ENCODE data around the gene TNPO3.

The TNPO3 gene

GRCh38 chr7:129054438-129055293 lies at the start of gene TNPO3:
TSS of gene TNPO3 (minus strand) at chr7:129055111. CDS start at chr7:129054770, 341 bp downstream.
- Histone ChIP-seq H3K9ac (ENCODE audit: low read length in 2 of 2) (peak within 1 kb of the TSS; percentile 80 to 100), H3K4me1 (ENCODE audit: control insufficient read depth, insufficient read depth, low read length) (peaks cover 18% of the 10 kb centered on the region), H3K4me3 (ENCODE audit: low read length in 2 of 2) (peak within 1 kb of the TSS; percentile 93 to 99), H3K9me3 (ENCODE audit: control insufficient read depth in 2 of 2, low read length in 2 of 2) (no peaks in the 10 kb centered on the region), H3K27me3 (ENCODE audit: control insufficient read depth in 1 of 2, insufficient read depth in 2 of 2, low read length in 2 of 2) (peaks cover 0 to 2% of the 10 kb centered on the region in 2 donors), H3K27ac (ENCODE audit: low read length) (peak within 1 kb of the TSS; percentile 98), H3K36me3 (ENCODE audit: control insufficient read depth in 2 of 2, insufficient read depth in 2 of 2, low read length in 2 of 2) (no peaks in the 10 kb centered on the region)

GRCh38 chr7:129103561-129104324 lies 48.8 kb upstream of the TNPO3 start:
- H3K27ac ChIP-seq (ENCODE audit: low read length): no peak overlapping the region
- H3K9me3 ChIP-seq (ENCODE audit: control insufficient read depth in 2 of 2, low read length in 2 of 2): no peaks in the 10 kb centered on the region
- no peaks in the 10 kb centered on the region for H3K27me3 ChIP-seq (ENCODE audit: control insufficient read depth in 1 of 2, insufficient read depth in 2 of 2, low read length in 2 of 2)
- H3K4me3 ChIP-seq (ENCODE audit: low read length in 2 of 2): no peak overlapping the region
- H3K4me1 ChIP-seq (ENCODE audit: control insufficient read depth, insufficient read depth, low read length): no peaks in the 10 kb centered on the region
- H3K36me3 ChIP-seq (ENCODE audit: control insufficient read depth in 2 of 2, insufficient read depth in 2 of 2, low read length in 2 of 2): no peaks in the 10 kb centered on the region
- H3K9ac ChIP-seq (ENCODE audit: low read length in 2 of 2): no peak overlapping the region

GRCh38 chr7:129101746-129102145 lies 46.8 kb upstream of the TNPO3 start:
- Histone ChIP-seq H3K36me3 (ENCODE audit: control insufficient read depth in 2 of 2, insufficient read depth in 2 of 2, low read length in 2 of 2) (no peaks in the 10 kb centered on the region), H3K27me3 (ENCODE audit: control insufficient read depth in 1 of 2, insufficient read depth in 2 of 2, low read length in 2 of 2) (no peaks in the 10 kb centered on the region), H3K4me1 (ENCODE audit: control insufficient read depth, insufficient read depth, low read length) (no peaks in the 10 kb centered on the region), H3K27ac (ENCODE audit: low read length) (no peak overlapping the region), H3K9me3 (ENCODE audit: control insufficient read depth in 2 of 2, low read length in 2 of 2) (no peaks in the 10 kb centered on the region), H3K9ac (ENCODE audit: low read length in 2 of 2) (no peak overlapping the region), H3K4me3 (ENCODE audit: low read length in 2 of 2) (no peak overlapping the region)

- Histone ChIP-seq H3K27ac (ENCODE audit: low read length) (no peak overlapping the region), H3K9me3 (ENCODE audit: control insufficient read depth in 2 of 2, low read length in 2 of 2) (no peaks in the 10 kb centered on the region), H3K27me3 (ENCODE audit: control insufficient read depth in 1 of 2, insufficient read depth in 2 of 2, low read length in 2 of 2) (peaks cover 0 to 3% of the 10 kb centered on the region in 2 donors), H3K36me3 (ENCODE audit: control insufficient read depth in 2 of 2, insufficient read depth in 2 of 2, low read length in 2 of 2) (no peaks in the 10 kb centered on the region), H3K4me3 (ENCODE audit: low read length in 2 of 2) (no peak overlapping the region), H3K4me1 (ENCODE audit: control insufficient read depth, insufficient read depth, low read length) (no peaks in the 10 kb centered on the region), H3K9ac (ENCODE audit: low read length in 2 of 2) (no peak overlapping the region)
Measured at GRCh38 chr7:129100827-129101166, 45.9 kb upstream of the TNPO3 start.

GRCh38 chr7:129098409-129099084 lies 43.6 kb upstream of the TNPO3 start:
- no peak overlapping the region for H3K27ac ChIP-seq (ENCODE audit: low read length)

GRCh38 chr7:129095258-129095657 lies 40.3 kb upstream of the TNPO3 start:
- Histone ChIP-seq H3K27ac (ENCODE audit: low read length) (no peak overlapping the region), H3K4me3 (ENCODE audit: low read length in 2 of 2) (no peak overlapping the region), H3K9me3 (ENCODE audit: control insufficient read depth in 2 of 2, low read length in 2 of 2) (no peaks in the 10 kb centered on the region), H3K27me3 (ENCODE audit: control insufficient read depth in 1 of 2, insufficient read depth in 2 of 2, low read length in 2 of 2) (peaks cover 0 to 3% of the 10 kb centered on the region in 2 donors), H3K4me1 (ENCODE audit: control insufficient read depth, insufficient read depth, low read length) (no peaks in the 10 kb centered on the region), H3K36me3 (ENCODE audit: control insufficient read depth in 2 of 2, insufficient read depth in 2 of 2, low read length in 2 of 2) (no peaks in the 10 kb centered on the region), H3K9ac (ENCODE audit: low read length in 2 of 2) (no peak overlapping the region)

More at GRCh38 chr7:129098409-129099084, 43.6 kb upstream of the TNPO3 start:
- H3K4me3 ChIP-seq (ENCODE audit: low read length in 2 of 2): no peak overlapping the region
- no peaks in the 10 kb centered on the region for H3K4me1 ChIP-seq (ENCODE audit: control insufficient read depth, insufficient read depth, low read length)
- H3K27me3 ChIP-seq (ENCODE audit: control insufficient read depth in 1 of 2, insufficient read depth in 2 of 2, low read length in 2 of 2): peaks cover 0 to 3% of the 10 kb centered on the region in 2 donors
- H3K9me3 ChIP-seq (ENCODE audit: control insufficient read depth in 2 of 2, low read length in 2 of 2): no peaks in the 10 kb centered on the region
- H3K36me3 ChIP-seq (ENCODE audit: control insufficient read depth in 2 of 2, insufficient read depth in 2 of 2, low read length in 2 of 2): no peaks in the 10 kb centered on the region
- H3K9ac ChIP-seq (ENCODE audit: low read length in 2 of 2): no peak overlapping the region

- Histone ChIP-seq H3K27me3 (ENCODE audit: control insufficient read depth in 1 of 2, insufficient read depth in 2 of 2, low read length in 2 of 2) (peaks cover 0 to 3% of the 10 kb centered on the region in 2 donors), H3K4me1 (ENCODE audit: control insufficient read depth, insufficient read depth, low read length) (peaks cover 5% of the 10 kb centered on the region), H3K4me3 (ENCODE audit: low read length in 2 of 2) (no peak overlapping the region), H3K36me3 (ENCODE audit: control insufficient read depth in 2 of 2, insufficient read depth in 2 of 2, low read length in 2 of 2) (no peaks in the 10 kb centered on the region), H3K9me3 (ENCODE audit: control insufficient read depth in 2 of 2, low read length in 2 of 2) (no peaks in the 10 kb centered on the region), H3K9ac (ENCODE audit: low read length in 2 of 2) (no peak overlapping the region), H3K27ac (ENCODE audit: low read length) (no peak overlapping the region)
Measured at GRCh38 chr7:129094501-129094900, 39.6 kb upstream of the TNPO3 start.

GRCh38 chr7:129093867-129094456 lies 39.1 kb upstream of the TNPO3 start:
- Histone ChIP-seq H3K27ac (ENCODE audit: low read length) (no peak overlapping the region), H3K27me3 (ENCODE audit: control insufficient read depth in 1 of 2, insufficient read depth in 2 of 2, low read length in 2 of 2) (peaks cover 0 to 3% of the 10 kb centered on the region in 2 donors), H3K4me1 (ENCODE audit: control insufficient read depth, insufficient read depth, low read length) (peaks cover 5% of the 10 kb centered on the region), H3K4me3 (ENCODE audit: low read length in 2 of 2) (no peak overlapping the region), H3K9ac (ENCODE audit: low read length in 2 of 2) (no peak overlapping the region), H3K9me3 (ENCODE audit: control insufficient read depth in 2 of 2, low read length in 2 of 2) (no peaks in the 10 kb centered on the region), H3K36me3 (ENCODE audit: control insufficient read depth in 2 of 2, insufficient read depth in 2 of 2, low read length in 2 of 2) (no peaks in the 10 kb centered on the region)

- Histone ChIP-seq H3K4me1 (ENCODE audit: control insufficient read depth, insufficient read depth, low read length) (peaks cover 5% of the 10 kb centered on the region), H3K9ac (ENCODE audit: low read length in 2 of 2) (no peak overlapping the region), H3K27ac (ENCODE audit: low read length) (no peak overlapping the region), H3K36me3 (ENCODE audit: control insufficient read depth in 2 of 2, insufficient read depth in 2 of 2, low read length in 2 of 2) (no peaks in the 10 kb centered on the region), H3K9me3 (ENCODE audit: control insufficient read depth in 2 of 2, low read length in 2 of 2) (no peaks in the 10 kb centered on the region), H3K27me3 (ENCODE audit: control insufficient read depth in 1 of 2, insufficient read depth in 2 of 2, low read length in 2 of 2) (peaks cover 0 to 1% of the 10 kb centered on the region in 2 donors), H3K4me3 (ENCODE audit: low read length in 2 of 2) (no peak overlapping the region)
Measured at GRCh38 chr7:129091484-129092002, 36.6 kb upstream of the TNPO3 start.

GRCh38 chr7:129090300-129090907 lies 35.5 kb upstream of the TNPO3 start:
- no peaks in the 10 kb centered on the region for H3K27me3 ChIP-seq (ENCODE audit: control insufficient read depth in 1 of 2, insufficient read depth in 2 of 2, low read length in 2 of 2)
- no peak overlapping the region for H3K4me3 ChIP-seq (ENCODE audit: low read length in 2 of 2)
- no peaks in the 10 kb centered on the region for H3K36me3 ChIP-seq (ENCODE audit: control insufficient read depth in 2 of 2, insufficient read depth in 2 of 2, low read length in 2 of 2)
- H3K9me3 ChIP-seq (ENCODE audit: control insufficient read depth in 2 of 2, low read length in 2 of 2): no peaks in the 10 kb centered on the region
- no peak overlapping the region for H3K27ac ChIP-seq (ENCODE audit: low read length)
- no peak overlapping the region for H3K9ac ChIP-seq (ENCODE audit: low read length in 2 of 2)
- peaks cover 5% of the 10 kb centered on the region for H3K4me1 ChIP-seq (ENCODE audit: control insufficient read depth, insufficient read depth, low read length)

All from stomach smooth muscle (tissue), 2 donors.